Adrenal gland (tissue), 5 donors: ENCODE results near the gene SCO2.

Experiments used
- CTCF ChIP-seq, 6 experiments: fragments of 450-650 bp in 4 of 6; fragments of 200-600 bp in 2 of 6; sonication (generic) in 1 of 6; IDR thresholded peaks; 1 replicate in 5 of 6; 2 replicates in 1 of 6; pipeline versions ENCODE4 v1.5.1 to v1.8.0; 2016 to 2021; ENCODE audit warnings: antibody characterized with exemption in 6 of 6, mild to moderate bottlenecking in 2 of 6, moderate library complexity in 1 of 6
- POLR2A ChIP-seq, 2 donors: fragments of 450-650 bp; IDR thresholded peaks; one replicate each; pipeline ENCODE4 v1.6.1; 2017; ENCODE audit warnings: antibody characterized with exemption in 2 of 2, mild to moderate bottlenecking in 2 of 2, moderate library complexity in 1 of 2
- donor health status: DM: no; HTN: no; CAD: no.

- TF ChIP-seq CTCF (IDR thresholded peaks at IDR 0.05) (no peak), POLR2A (IDR thresholded peaks at IDR 0.05) (no peak)
Measured at GRCh38 chr22:50567721-50568252, 42.4 kb upstream of the SCO2 start.
